IMR-90 (cell line): ENCODE data around the gene CASKIN1. TPM values are rescaled to one million over a fixed set of nuclear protein-coding genes. Genes with fewer than 3 reads are reported as not detected.
A peak's percentile ranks its signal among the peaks of the same experiment; 100 is the strongest.

ENCODE experiments used
- ATAC-seq: fragments of 200-7000 bp; cut with Tn5 transposase; 2 replicates; pipeline ENCODE4 v1.9.1; 2020; ENCODE audit warnings: low read depth, mild to moderate bottlenecking, moderate library complexity
- BruUV-seq: library from RNA; stranded (reverse); fragments of 400-500 nt; replicated peaks from 2 replicates; lab custom pipeline; 2021; lab: Mats Ljungman, UMichigan
- CTCF ChIA-PET: fragments of 300-600 bp; formaldehyde crosslinking; extraction: SDS; loops from one replicate; lab custom pipeline; 2021; ENCODE audit warnings: antibody characterized with exemption; lab: Yijun Ruan, JAX
- POLR2A ChIA-PET: fragments of 300-600 bp; sonication (Branson Sonifier 250); formaldehyde crosslinking; loops from one replicate; lab custom pipeline; 2022; ENCODE audit warnings: antibody characterized with exemption; ENCODE audit not compliant: unreplicated experiment; lab: Charles Lee
- DNase-seq: peaks from one replicate; pipeline ENCODE4 v3.0.0; 2013
- H2AFZ ChIP-seq: replicated peaks from 2 replicates; pipeline ENCODE3; 2013; ENCODE audit warnings: low read length, mild to moderate bottlenecking; ENCODE audit not compliant: poor library complexity
- H2AK5ac ChIP-seq: 2 replicates; pipeline ENCODE4 v1.6.1; 2013; ENCODE audit warnings: low read depth, low read length, inconsistent platforms
- H2AK9ac ChIP-seq: replicated peaks from 2 replicates; pipeline ENCODE3; 2013; ENCODE audit warnings: mild to moderate bottlenecking, low read depth, low read length, moderate library complexity; ENCODE audit not compliant: poor library complexity
- H2BK120ac ChIP-seq: 2 replicates; pipeline ENCODE4 v1.6.1; 2013; ENCODE audit warnings: low read depth, low read length, inconsistent platforms
- H2BK15ac ChIP-seq: 3 replicates; pipeline ENCODE4 v1.6.1; 2013; ENCODE audit warnings: low read depth, low read length, inconsistent platforms
- H2BK20ac ChIP-seq: 2 replicates; pipeline ENCODE4 v1.6.1; 2013; ENCODE audit warnings: low read depth, mild to moderate bottlenecking, inconsistent platforms, low read length, moderate library complexity
- H2BK5ac ChIP-seq: 2 replicates; pipeline ENCODE4 v1.6.1; 2013; ENCODE audit warnings: mild to moderate bottlenecking, low read depth, low read length, inconsistent platforms; ENCODE audit not compliant: poor library complexity, severe bottlenecking
- H3K14ac ChIP-seq: replicated peaks from 2 replicates; pipeline ENCODE4 v1.6.1; 2013; ENCODE audit warnings: low read depth, low read length, inconsistent platforms
- H3K18ac ChIP-seq: 2 replicates; pipeline ENCODE4 v1.6.1; 2013; ENCODE audit warnings: low read depth, low read length, control low read depth
- H3K23ac ChIP-seq: 2 replicates; pipeline ENCODE4 v1.6.1; 2013; ENCODE audit warnings: low read depth, low read length, inconsistent platforms
- H3K27ac ChIP-seq: 2 replicates; pipeline ENCODE4 v1.5.1; 2013; ENCODE audit warnings: mild to moderate bottlenecking, control low read depth, low read length; ENCODE audit not compliant: insufficient read depth
- H3K27me3 ChIP-seq: 2 replicates; pipeline ENCODE4 v1.6.1; 2013; ENCODE audit warnings: low read length; ENCODE audit not compliant: control insufficient read depth, insufficient read depth
- H3K36me3 ChIP-seq: 2 replicates; pipeline ENCODE4 v1.6.1; 2013; ENCODE audit warnings: low read length, mixed read lengths; ENCODE audit not compliant: control insufficient read depth, insufficient read depth
- H3K4ac ChIP-seq: 2 replicates; pipeline ENCODE4 v1.6.1; 2013; ENCODE audit warnings: low read depth, low read length, inconsistent platforms
- H3K4me1 ChIP-seq: 2 replicates; pipeline ENCODE4 v1.6.1; 2013; ENCODE audit warnings: low read length, mixed read lengths; ENCODE audit not compliant: control insufficient read depth, insufficient read depth
- H3K4me2 ChIP-seq: 2 replicates; pipeline ENCODE4 v1.6.1; 2013; ENCODE audit warnings: low read depth, mild to moderate bottlenecking, control low read depth, low read length, moderate library complexity
- H3K4me3 ChIP-seq: 2 replicates; pipeline ENCODE4 v1.5.1; 2013; ENCODE audit warnings: low read depth, mild to moderate bottlenecking, control low read depth, low read length, moderate library complexity; ENCODE audit not compliant: insufficient read depth
- H3K56ac ChIP-seq: 2 replicates; pipeline ENCODE4 v1.6.1; 2013; ENCODE audit warnings: low read length, inconsistent platforms; ENCODE audit not compliant: insufficient read depth; ENCODE audit errors: extremely low read depth
- H3K79me1 ChIP-seq, 2 experiments: 2 replicates each; pipeline ENCODE4 v1.6.1; 2013; ENCODE audit warnings: low read length in 2 of 2, inconsistent platforms in 1 of 2, low read depth in 1 of 2
- H3K9ac ChIP-seq: 2 replicates; pipeline ENCODE4 v1.6.1; 2013; ENCODE audit warnings: low read depth, low read length, control low read depth
- H3K9me1 ChIP-seq: 2 replicates; pipeline ENCODE4 v1.6.1; 2013; ENCODE audit warnings: low read length, inconsistent platforms; ENCODE audit not compliant: insufficient read depth
- H3K9me3 ChIP-seq: 2 replicates; pipeline ENCODE4 v1.6.1; 2013; ENCODE audit warnings: low read length; ENCODE audit not compliant: control insufficient read depth, insufficient read depth
- H4K20me1 ChIP-seq: 2 replicates; pipeline ENCODE4 v1.6.1; 2013; ENCODE audit warnings: low read length, inconsistent platforms; ENCODE audit not compliant: insufficient read depth
- H4K5ac ChIP-seq: 2 replicates; pipeline ENCODE4 v1.6.1; 2013; ENCODE audit warnings: mild to moderate bottlenecking, low read depth, low read length, control low read depth
- H4K8ac ChIP-seq, 2 experiments: 2 replicates each; pipeline ENCODE4 v1.6.1; 2013; ENCODE audit warnings: low read depth in 2 of 2, low read length in 2 of 2, control low read depth in 1 of 2, inconsistent platforms in 1 of 2
- H4K91ac ChIP-seq: 2 replicates; pipeline ENCODE4 v1.6.1; 2013; ENCODE audit warnings: low read depth, low read length, inconsistent platforms; ENCODE audit not compliant: insufficient read depth
- MAZ ChIP-seq: IDR thresholded peaks from 2 replicates; pipeline ENCODE4 v1.6.1; 2012; ENCODE audit warnings: low read depth, mild to moderate bottlenecking, low read length, improper control_type of control experiment, moderate library complexity, borderline replicate concordance
- MXI1 ChIP-seq: IDR thresholded peaks from 2 replicates; pipeline ENCODE4 v1.6.1; 2012; ENCODE audit warnings: low read depth, mild to moderate bottlenecking, low read length, moderate library complexity, borderline replicate concordance
- WGBS, 2 experiments: methylation state at CpG; one replicate each; pipeline versions ENCODE4 v1.1.5 to v1.1.7; 2013; ENCODE audit warnings: missing lambda C conversion rate in 2 of 2; ENCODE audit not compliant: insufficient read length in 1 of 2; ENCODE audit errors: extremely low coverage in 2 of 2; 5-methylcytosine and 5-hydroxymethylcytosine counted together
- dilution Hi-C: fragments of 300-500 bp; cut with HindIII; formaldehyde crosslinking; loops from one replicate; pipeline ENCODE4 v1.14.3; 2018; ENCODE audit warnings: low sequenced_read_pairs; ENCODE audit not compliant: unreplicated experiment
- in situ Hi-C: fragments of 300-500 bp; cut with MboI; formaldehyde crosslinking; loops from 3 replicates; pipeline ENCODE4 v1.14.3; 2019; ENCODE audit warnings: low sequenced_read_pairs, inconsistent platforms, mixed read lengths
- intact Hi-C: fragments of 100-400 bp; cut with micrococcal nuclease; formaldehyde crosslinking; loops from 2 replicates; pipeline ENCODE4 v1.10.0; 2022
- polyA plus RNA-seq, 3 experiments: library from polyadenylated mRNA; depleted of rRNA; stranded (reverse); fragments of >200 nt; gene quantifications; 2 replicates each; pipeline ENCODE4 v1.2.3, GENCODE V29; 2012; ENCODE audit warnings: low replicate concordance in 1 of 3
- total RNA-seq: library from RNA; depleted of rRNA; stranded (reverse); fragments of >200 nt; gene quantifications from 2 replicates; pipeline ENCODE4 v1.2.3, GENCODE V29; 2012

CASKIN1 gene
- total and polyA plus RNA-seq, 2 of the 4 experiments (the other 2 are of a cell fraction), result 0.05 TPM; not detected in 1

DNA sequence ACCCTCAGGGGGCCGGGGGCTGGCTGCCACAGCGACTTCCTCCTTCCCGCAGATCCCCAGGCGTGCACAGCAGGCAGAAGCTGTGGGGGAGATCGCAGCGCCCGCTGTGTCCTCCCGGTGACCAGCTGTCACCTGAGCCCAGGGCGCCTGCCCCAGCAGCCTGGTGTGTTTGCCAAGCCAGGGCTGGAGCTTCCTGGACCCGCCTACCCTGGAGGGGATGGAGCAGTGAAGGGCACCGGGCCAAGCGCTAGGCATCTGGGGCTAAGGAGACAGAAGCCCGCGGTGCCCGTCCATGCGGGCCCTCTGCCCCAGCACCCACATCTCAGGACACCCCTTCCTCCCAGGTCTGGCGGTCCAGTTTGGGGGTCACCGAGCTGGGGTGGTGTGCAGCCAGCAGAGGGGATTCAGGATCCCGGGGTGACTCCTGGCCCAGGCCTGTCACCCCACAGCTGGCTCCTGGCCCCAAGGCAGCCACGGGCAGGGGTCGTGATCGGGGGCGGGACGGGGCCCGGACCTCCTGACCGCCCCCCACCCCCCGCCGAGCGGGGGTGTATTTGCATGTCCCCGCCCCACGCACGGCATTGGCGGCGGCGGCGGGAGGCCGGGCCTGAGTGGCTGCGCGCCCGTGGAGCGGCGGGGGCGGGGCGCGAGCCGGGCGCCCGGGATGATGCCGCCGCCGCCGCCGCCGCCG lies 48.3 kb downstream of the CASKIN1 start, which contains the start of gene RAB26:
Gene RAB26, plus strand, starts transcription at position 645 of the 691 bp plus-strand sequence. CDS start 159 bp downstream, outside the sequence.
- peaks cover 36% of the 10 kb centered on the region for H3K4me1 ChIP-seq
- H2BK5ac ChIP-seq, result peak within 1 kb of the TSS; percentile 11
- peak; percentile 33 for DNase-seq
- H3K56ac ChIP-seq, result no peak within 1 kb of the TSS
- H3K18ac ChIP-seq, result peak within 1 kb of the TSS; percentile 27; the same call in 1 of the 2 replicates
- no peak within 1 kb of the TSS for H4K91ac ChIP-seq
- H3K4ac ChIP-seq, result peak within 1 kb of the TSS; percentile 52
- H2BK20ac ChIP-seq, result no peak within 1 kb of the TSS
- peaks cover 18% of the 10 kb centered on the region for H3K36me3 ChIP-seq
- TF ChIP-seq MXI1, result no peak; the same call in 1 of the 2 replicates
- peak; percentile 22; the same call in 1 of the 2 replicates for TF ChIP-seq MAZ
- H3K23ac ChIP-seq, result peak within 1 kb of the TSS; percentile 32; the same call in 1 of the 2 replicates
- 0 out of 2 replicates have a peak within 1 kb of the TSS, but pooled peaks have one; percentile 51 for H2AK5ac ChIP-seq
- no peaks in the 10 kb centered on the region for H3K9me3 ChIP-seq
- no peaks in the 10 kb centered on the region for H3K27me3 ChIP-seq
- 3% methylated on average over 25 of the region's 55 CpGs; no CpG with 5 or more reads in 1 of the 2 experiments for WGBS, 2 experiments
- peak within 1 kb of the TSS; percentile 17; the same call in 1 of the 2 replicates for H4K5ac ChIP-seq
- peak within 1 kb of the TSS; percentile 4; the same call in 1 of the 2 replicates for H3K27ac ChIP-seq
- H3K14ac ChIP-seq, result no peak within 1 kb of the TSS
- H3K79me1 ChIP-seq, result peaks cover 11 to 45% of the 10 kb centered on the region in 2 experiments; a peak in 3 of 4 replicates
- 0 out of 2 replicates have a peak within 1 kb of the TSS, but pooled peaks have one; percentile 25 for H3K9ac ChIP-seq
- H3K9me1 ChIP-seq, result peaks cover 10% of the 10 kb centered on the region
- dilution Hi-C loops, result no loop called here
- peak within 1 kb of the TSS; percentile 92 for H2AK9ac ChIP-seq
- H2BK15ac ChIP-seq, result no peak within 1 kb of the TSS
- CTCF ChIA-PET, result no interaction called here
- BruUV-seq, result no TSS peak
- intact Hi-C loops, result no loop called here
- no peak within 1 kb of the TSS; the same call in none of the 2 replicates for H2BK120ac ChIP-seq
- H3K4me3 ChIP-seq, result peak within 1 kb of the TSS; percentile 49
- POLR2A ChIA-PET, result no interaction called here
- peak within 1 kb of the TSS in 1 of 2 experiments; percentile 60; a peak in 1 of 4 replicates for H4K8ac ChIP-seq
- ATAC-seq, result peak; percentile 82
- H4K20me1 ChIP-seq, result peaks cover 55% of the 10 kb centered on the region
- H2AFZ ChIP-seq, result peak within 1 kb of the TSS; percentile 91
- in situ Hi-C loops, result no loop called here
- peak within 1 kb of the TSS; percentile 86 for H3K4me2 ChIP-seq
